Omental fat pad (tissue), 4 donors: ENCODE data around the gene TRIM73. TPM values are rescaled to one million over a fixed set of nuclear protein-coding genes. Genes with fewer than 3 reads are reported as not detected.
"Not testable (repeated sequence)": the region's sequence is repeated elsewhere in the genome, so short reads cannot be mapped to it uniquely, and the experiment has no call there.

Source experiments
- ATAC-seq: fragments of 150-250 bp; one replicate; pipeline ENCODE4 v1.9.1; 2016; ENCODE audit warnings: mild to moderate bottlenecking, moderate library complexity; ENCODE audit not compliant: low FRiP score
- DNase-seq: peaks from one replicate; pipeline ENCODE4 v3.0.0-alpha.2; 2019; ENCODE audit warnings: low spot score
- total RNA-seq, 4 donors: library from RNA; depleted of rRNA; stranded (reverse); fragments of >200 nt; gene quantifications; one replicate each; pipeline ENCODE4 v1.1.0, GENCODE V29; 2016

Gene TRIM73
- total RNA-seq, 4 donors from 2014 or later, result 0.84 to 2.0 (median 1.6) TPM

- ATAC-seq, result not testable (repeated sequence)
Observed at GRCh38 chr7:75414708-75415427, 19.4 kb downstream of the TRIM73 start.

DNA sequence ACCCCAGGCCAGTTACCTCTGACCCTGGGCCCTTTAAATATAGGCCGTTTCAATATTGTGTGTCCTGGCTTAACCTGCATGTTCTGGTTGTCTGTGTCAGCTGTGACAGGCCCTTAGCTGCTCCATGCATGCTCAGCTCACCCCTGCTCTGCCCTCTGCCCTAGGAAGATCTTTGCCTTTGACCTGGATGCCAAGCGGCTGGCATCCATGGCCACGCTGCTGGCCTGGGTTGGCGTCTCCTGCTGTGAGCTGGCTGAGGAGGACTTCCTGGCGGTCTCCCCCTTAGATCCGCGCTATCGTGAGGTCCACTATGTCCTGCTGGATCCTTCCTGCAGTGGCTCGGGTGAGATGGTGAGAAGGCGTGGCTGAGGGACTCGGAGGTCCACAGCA, 20.0 kb downstream of the TRIM73 start:
- ATAC-seq, result not testable (repeated sequence)

More at GRCh38 chr7:75414708-75415427, 19.4 kb downstream of the TRIM73 start:
- DNase-seq, result not testable (repeated sequence)

GRCh38 chr7:75415829-75416373, 20.5 kb downstream of the TRIM73 start:
- not testable (repeated sequence) for ATAC-seq

More for the DNA sequence above, 20.0 kb downstream of the TRIM73 start:
- not testable (repeated sequence) for DNase-seq

GRCh38 chr7:75416787-75417186, 21.4 kb downstream of the TRIM73 start:
- not testable (repeated sequence) for DNase-seq, ATAC-seq

More at GRCh38 chr7:75415829-75416373, 20.5 kb downstream of the TRIM73 start:
- not testable (repeated sequence) for DNase-seq

GRCh38 chr7:75418292-75418858, 22.9 kb downstream of the TRIM73 start:
- not testable (repeated sequence) for ATAC-seq

GRCh38 chr7:75419210-75419609, 23.8 kb downstream of the TRIM73 start:
- not testable (repeated sequence) for ATAC-seq, DNase-seq

More at GRCh38 chr7:75418292-75418858, 22.9 kb downstream of the TRIM73 start:
- not testable (repeated sequence) for DNase-seq

DNA sequence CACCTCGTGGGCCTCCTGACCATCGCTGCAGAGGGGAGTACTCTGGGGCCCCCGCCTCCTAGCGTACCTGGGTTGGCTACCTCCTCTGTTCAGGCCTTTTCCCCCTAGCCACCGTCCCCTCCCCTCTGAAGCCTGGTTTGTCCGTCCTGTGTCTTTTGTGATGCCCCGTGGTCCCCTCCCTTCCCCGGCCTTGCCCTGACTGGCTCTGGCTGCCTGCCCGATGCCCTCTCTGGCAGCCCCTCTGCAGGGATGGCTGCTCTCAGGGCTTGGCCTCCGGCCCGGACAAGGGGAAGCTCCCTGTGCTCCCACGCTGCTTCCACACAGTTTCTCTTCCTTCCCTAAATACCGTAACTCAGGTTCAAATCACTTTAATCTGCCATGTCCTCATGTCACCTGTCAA, 24.3 kb downstream of the TRIM73 start:
- not testable (repeated sequence) for ATAC-seq, DNase-seq

GRCh38 chr7:75420152-75420551, 24.7 kb downstream of the TRIM73 start:
- not testable (repeated sequence) for ATAC-seq, DNase-seq

GRCh38 chr7:75421798-75422710, 26.6 kb downstream of the TRIM73 start:
- not testable (repeated sequence) for DNase-seq

DNA sequence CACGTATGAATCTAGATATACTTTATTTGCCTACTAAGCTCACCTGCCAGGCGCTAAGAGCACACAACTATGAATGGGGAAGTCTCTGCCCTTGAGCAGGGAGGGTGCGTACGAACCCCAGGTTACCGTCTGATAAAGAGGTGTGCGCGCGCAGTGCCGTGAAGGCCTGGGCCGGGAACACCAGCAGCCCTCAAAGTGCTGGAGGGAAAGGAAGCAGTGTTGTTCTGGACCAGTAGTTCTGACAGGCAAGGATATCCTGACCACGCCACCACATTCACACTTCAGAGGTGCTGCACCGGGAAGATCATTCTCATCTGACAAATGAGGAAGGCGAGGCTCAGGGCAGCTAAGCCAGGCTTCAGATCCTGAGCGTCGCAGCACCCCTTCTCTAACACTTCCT, 28.1 kb downstream of the TRIM73 start:
- DNase-seq, ATAC-seq: not testable (repeated sequence)

More at GRCh38 chr7:75421798-75422710, 26.6 kb downstream of the TRIM73 start:
- not testable (repeated sequence) for ATAC-seq

GRCh38 chr7:75439000-75439399, 43.6 kb downstream of the TRIM73 start:
- DNase-seq, ATAC-seq: not testable (repeated sequence)

- not testable (repeated sequence) for DNase-seq
- ATAC-seq, result peak; percentile 67
Observed at GRCh38 chr7:75442101-75442464, 46.7 kb downstream of the TRIM73 start.

DNA sequence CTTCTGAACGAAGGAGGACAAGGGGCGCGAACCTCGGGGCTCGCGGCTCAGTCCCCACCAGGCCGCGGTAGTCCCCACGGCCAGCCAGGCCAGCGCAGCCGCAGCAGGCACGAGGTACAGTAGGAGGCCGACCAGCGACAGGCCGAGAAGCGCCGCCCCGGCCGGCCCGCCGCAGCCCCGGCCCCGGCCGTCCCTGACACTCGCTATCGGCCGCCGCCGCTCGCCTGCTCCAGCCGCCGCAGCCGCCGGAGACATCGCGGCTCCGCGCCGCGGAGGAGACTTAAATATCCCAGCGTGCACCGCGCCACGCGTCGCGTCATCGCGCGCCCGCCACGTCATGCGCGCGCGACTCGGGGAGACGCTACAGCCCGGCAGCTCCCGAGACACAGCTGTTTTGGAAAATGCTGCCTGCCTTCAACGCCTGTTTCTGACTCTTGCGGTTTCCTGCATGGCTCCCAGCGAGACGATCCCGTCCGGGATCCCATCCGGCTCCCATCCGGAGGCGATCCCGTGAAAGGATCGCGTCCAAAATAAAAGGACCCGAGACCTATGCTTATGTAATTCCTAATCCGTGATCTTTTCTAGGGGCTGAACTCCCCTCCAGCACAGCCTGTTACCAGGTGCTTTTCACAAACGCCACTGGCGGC, 47.2 kb downstream of the TRIM73 start:
- peak; percentile 94 for ATAC-seq
- DNase-seq, result not testable (repeated sequence)

GRCh38 chr7:75449946-75450345, 54.5 kb downstream of the TRIM73 start:
- not testable (repeated sequence) for ATAC-seq, DNase-seq

DNA sequence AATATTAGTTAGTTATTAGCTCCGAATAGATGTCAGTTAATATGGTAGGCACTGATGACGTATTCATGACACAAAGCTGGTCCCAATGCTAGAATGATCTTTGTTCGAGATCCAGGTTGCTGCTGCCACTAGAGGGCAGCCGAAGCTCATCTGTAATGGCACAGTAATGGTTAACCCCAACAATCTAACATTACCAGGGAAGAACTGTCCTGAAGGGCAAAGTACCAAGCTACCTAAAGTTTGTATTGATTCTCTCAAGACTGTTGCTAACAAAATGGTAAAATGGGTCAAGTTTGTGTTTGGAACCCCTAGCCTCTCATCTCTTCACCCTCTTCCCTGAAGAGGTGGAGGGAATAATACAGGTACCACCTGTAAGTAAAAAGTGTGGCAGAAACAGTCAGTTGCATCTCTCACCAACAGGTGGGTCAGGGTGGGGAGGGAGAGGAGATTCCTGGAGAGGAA, 57.1 kb downstream of the TRIM73 start:
- peak; percentile 54 for ATAC-seq
- not testable (repeated sequence) for DNase-seq
